PFSK-1 (cell line): Measurements from ENCODE around the gene RASGRF2.

Source experiments
- FOXP2 ChIP-seq: optimal IDR thresholded peaks from 2 replicates; pipeline ENCODE3; 2011; ENCODE audit warnings: borderline replicate concordance, control low read depth, inconsistent platforms; ENCODE audit not compliant: insufficient read depth; ENCODE audit errors: extremely low read length, extremely low read depth
- POLR2AphosphoS5 ChIP-seq: IDR thresholded peaks from 2 replicates; pipeline ENCODE4 v1.6.1; 2012; ENCODE audit warnings: low read depth, mild to moderate bottlenecking, control low read depth, low read length, moderate library complexity
- SIN3A ChIP-seq: IDR thresholded peaks from 2 replicates; pipeline ENCODE4 v1.6.1; 2012; ENCODE audit warnings: mild to moderate bottlenecking, low read length, moderate library complexity, borderline replicate concordance; ENCODE audit not compliant: insufficient read depth
- TAF1 ChIP-seq: IDR thresholded peaks from 2 replicates; pipeline ENCODE4 v1.6.1; 2012; ENCODE audit warnings: low read length, control low read depth, borderline replicate concordance; ENCODE audit not compliant: insufficient read depth
- TF ChIP-seq, protein P1 (sequence below), 2 experiments: IDR thresholded peaks; 2 replicates each; pipeline versions ENCODE4 v1.6.1 to v1.8.0; 2011 to 2012; ENCODE audit warnings: low read depth in 2 of 2, low read length in 2 of 2, control low read depth in 1 of 2, inconsistent platforms in 1 of 2, mild to moderate bottlenecking in 1 of 2, moderate library complexity in 1 of 2; ENCODE audit not compliant: insufficient read depth in 1 of 2

The RASGRF2 gene

GRCh38 chr5:80985600-80986228 lies 25.6 kb downstream of the RASGRF2 start:
- TF ChIP-seq TAF1 (no peak), POLR2AphosphoS5 (no peak), FOXP2 (no peak), SIN3A (no peak)
- TF ChIP-seq, protein P1, sequence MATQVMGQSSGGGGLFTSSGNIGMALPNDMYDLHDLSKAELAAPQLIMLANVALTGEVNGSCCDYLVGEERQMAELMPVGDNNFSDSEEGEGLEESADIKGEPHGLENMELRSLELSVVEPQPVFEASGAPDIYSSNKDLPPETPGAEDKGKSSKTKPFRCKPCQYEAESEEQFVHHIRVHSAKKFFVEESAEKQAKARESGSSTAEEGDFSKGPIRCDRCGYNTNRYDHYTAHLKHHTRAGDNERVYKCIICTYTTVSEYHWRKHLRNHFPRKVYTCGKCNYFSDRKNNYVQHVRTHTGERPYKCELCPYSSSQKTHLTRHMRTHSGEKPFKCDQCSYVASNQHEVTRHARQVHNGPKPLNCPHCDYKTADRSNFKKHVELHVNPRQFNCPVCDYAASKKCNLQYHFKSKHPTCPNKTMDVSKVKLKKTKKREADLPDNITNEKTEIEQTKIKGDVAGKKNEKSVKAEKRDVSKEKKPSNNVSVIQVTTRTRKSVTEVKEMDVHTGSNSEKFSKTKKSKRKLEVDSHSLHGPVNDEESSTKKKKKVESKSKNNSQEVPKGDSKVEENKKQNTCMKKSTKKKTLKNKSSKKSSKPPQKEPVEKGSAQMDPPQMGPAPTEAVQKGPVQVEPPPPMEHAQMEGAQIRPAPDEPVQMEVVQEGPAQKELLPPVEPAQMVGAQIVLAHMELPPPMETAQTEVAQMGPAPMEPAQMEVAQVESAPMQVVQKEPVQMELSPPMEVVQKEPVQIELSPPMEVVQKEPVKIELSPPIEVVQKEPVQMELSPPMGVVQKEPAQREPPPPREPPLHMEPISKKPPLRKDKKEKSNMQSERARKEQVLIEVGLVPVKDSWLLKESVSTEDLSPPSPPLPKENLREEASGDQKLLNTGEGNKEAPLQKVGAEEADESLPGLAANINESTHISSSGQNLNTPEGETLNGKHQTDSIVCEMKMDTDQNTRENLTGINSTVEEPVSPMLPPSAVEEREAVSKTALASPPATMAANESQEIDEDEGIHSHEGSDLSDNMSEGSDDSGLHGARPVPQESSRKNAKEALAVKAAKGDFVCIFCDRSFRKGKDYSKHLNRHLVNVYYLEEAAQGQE (IDR thresholded peaks at IDR 0.05; ENCODE audit: insufficient read depth in 1 of 2, low read depth in 2 of 2, low read length in 2 of 2): no peak

GRCh38 chr5:80986382-80986781 lies 26.2 kb downstream of the RASGRF2 start:
- TF ChIP-seq, protein P1 (IDR thresholded peaks at IDR 0.05; ENCODE audit: insufficient read depth in 1 of 2, low read depth in 2 of 2, low read length in 2 of 2): no peak
- TF ChIP-seq SIN3A (no peak), TAF1 (no peak), POLR2AphosphoS5 (no peak)

DNA sequence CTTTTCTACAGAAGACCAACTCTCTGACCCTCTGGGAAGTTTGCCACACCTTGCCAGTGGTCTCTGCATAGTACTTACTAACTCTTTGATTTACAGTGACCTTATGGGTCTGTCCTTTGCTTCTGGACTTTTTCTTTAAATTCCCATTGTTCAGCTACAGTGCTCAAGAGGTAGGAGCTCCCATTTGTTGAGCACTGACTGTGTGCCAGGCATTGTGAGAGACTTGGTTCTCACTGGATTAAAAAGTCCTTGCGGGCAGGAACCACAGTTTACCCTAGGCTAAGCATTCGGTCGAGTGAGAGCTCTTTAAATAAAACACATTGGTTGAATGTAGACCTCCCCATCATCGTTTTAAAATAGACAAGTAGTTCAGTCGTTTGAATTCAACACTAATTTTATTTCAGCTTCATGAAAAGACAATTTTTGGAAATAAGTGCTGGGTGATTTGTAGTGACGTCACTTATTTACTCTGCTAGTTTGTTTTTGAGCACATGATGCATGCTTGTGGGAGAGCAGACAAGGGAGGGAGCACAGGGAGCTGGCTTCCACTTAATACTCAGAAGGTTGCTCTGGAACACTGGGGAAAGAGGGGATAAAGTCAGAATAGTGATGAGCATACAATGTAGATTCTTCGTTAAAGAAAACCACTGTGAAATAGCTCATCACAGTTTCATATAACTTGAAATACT lies 27.1 kb downstream of the RASGRF2 start:
- TF ChIP-seq, protein P1 (IDR thresholded peaks at IDR 0.05; ENCODE audit: insufficient read depth in 1 of 2, low read depth in 2 of 2, low read length in 2 of 2): no peak
- TF ChIP-seq POLR2AphosphoS5 (no peak), TAF1 (no peak), FOXP2 (no peak), SIN3A (no peak)

GRCh38 chr5:80988419-80988935 lies 28.3 kb downstream of the RASGRF2 start:
- TF ChIP-seq POLR2AphosphoS5: no peak
- TF ChIP-seq SIN3A: no peak
- no peak for TF ChIP-seq FOXP2
- TF ChIP-seq TAF1: no peak
- TF ChIP-seq, protein P1 (IDR thresholded peaks at IDR 0.05; ENCODE audit: insufficient read depth in 1 of 2, low read depth in 2 of 2, low read length in 2 of 2): no peak
